Tibial artery (tissue), 4 donors: ENCODE measurements around the gene ARGLU1.
"Not testable (repeated sequence)": the region's sequence is repeated elsewhere in the genome, so short reads cannot be mapped to it uniquely, and the experiment has no call there.

Experiments
- DNase-seq, 2 donors: peaks; one replicate each; pipeline ENCODE4 v3.0.0-alpha.2; 2019
- H3K27ac ChIP-seq, 2 donors: fragments of 200-600 bp; sonication (generic) in 1 of 2; 1 replicate in 1 of 2; 2 replicates in 1 of 2; pipeline ENCODE4 v1.5.1; 2018 to 2019; ENCODE audit warnings: mild to moderate bottlenecking in 1 of 2
- H3K27me3 ChIP-seq, 2 donors: fragments of 200-600 bp; sonication (generic) in 1 of 2; one replicate each; pipeline versions ENCODE4 v1.5.1 to v1.6.0; 2016 to 2019
- H3K36me3 ChIP-seq, 3 donors: fragments of 200-600 bp; sonication (generic) in 2 of 3; one replicate each; pipeline ENCODE4 v1.5.1; 2016 to 2019; ENCODE audit warnings: mild to moderate bottlenecking in 2 of 3
- H3K4me1 ChIP-seq, 4 donors: fragments of 200-600 bp; sonication (generic) in 2 of 4; 1 replicate in 3 of 4; 2 replicates in 1 of 4; pipeline ENCODE4 v1.5.1; 2016 to 2019
- H3K4me3 ChIP-seq, 2 donors: fragments of 200-600 bp; sonication (generic) in 1 of 2; 1 replicate in 1 of 2; 2 replicates in 1 of 2; pipeline ENCODE4 v1.5.1; 2018 to 2019; ENCODE audit warnings: mild to moderate bottlenecking in 2 of 2
- H3K9me3 ChIP-seq, 3 donors: fragments of 200-600 bp; sonication (generic) in 1 of 3; one replicate each; pipeline ENCODE4 v1.5.1; 2016 to 2019
- CTCF ChIP-seq, 2 experiments: fragments of 200-600 bp in 1 of 2; fragments of 450-650 bp in 1 of 2; IDR thresholded peaks; one replicate each; pipeline ENCODE4 v1.5.1; 2017 to 2019; ENCODE audit warnings: antibody characterized with exemption in 2 of 2, mild to moderate bottlenecking in 1 of 2, moderate library complexity in 1 of 2
- intact Hi-C: fragments of 100-400 bp; cut with DNase I; formaldehyde crosslinking; loops from one replicate; pipeline ENCODE4 v1.15.0; 2023; ENCODE audit warnings: low total_unique reads

The ARGLU1 gene

GRCh38 chr13:106610486-106610885 lies 42.5 kb upstream of the ARGLU1 start:
- Histone ChIP-seq H3K4me1 (peaks cover 0 to 3% (median 0%) of the 10 kb centered on the region in 4 donors), H3K27ac (no peak overlapping the region), H3K36me3 (no peaks in the 10 kb centered on the region), H3K4me3 (no peak overlapping the region), H3K9me3 (no peaks in the 10 kb centered on the region), H3K27me3 (no peaks in the 10 kb centered on the region)
- DNase-seq = no peak
- no peak for TF ChIP-seq CTCF (IDR thresholded peaks at IDR 0.05)
- intact Hi-C loops = loop anchor here (10.0 kb wide), 1 partner anchor 46 kb away; the partner anchor contains the start of gene ARGLU1

GRCh38 chr13:106609116-106609515 lies 41.2 kb upstream of the ARGLU1 start:
- no peaks in the 10 kb centered on the region for H3K9me3 ChIP-seq
- no peak for DNase-seq
- TF ChIP-seq CTCF (IDR thresholded peaks at IDR 0.05) = no peak
- peaks cover 0 to 3% (median 0%) of the 10 kb centered on the region in 4 donors for H3K4me1 ChIP-seq
- H3K27ac ChIP-seq = no peak overlapping the region
- no peak overlapping the region for H3K4me3 ChIP-seq
- no peaks in the 10 kb centered on the region for H3K36me3 ChIP-seq
- H3K27me3 ChIP-seq = no peaks in the 10 kb centered on the region
- intact Hi-C loops = no loop called here

DNA sequence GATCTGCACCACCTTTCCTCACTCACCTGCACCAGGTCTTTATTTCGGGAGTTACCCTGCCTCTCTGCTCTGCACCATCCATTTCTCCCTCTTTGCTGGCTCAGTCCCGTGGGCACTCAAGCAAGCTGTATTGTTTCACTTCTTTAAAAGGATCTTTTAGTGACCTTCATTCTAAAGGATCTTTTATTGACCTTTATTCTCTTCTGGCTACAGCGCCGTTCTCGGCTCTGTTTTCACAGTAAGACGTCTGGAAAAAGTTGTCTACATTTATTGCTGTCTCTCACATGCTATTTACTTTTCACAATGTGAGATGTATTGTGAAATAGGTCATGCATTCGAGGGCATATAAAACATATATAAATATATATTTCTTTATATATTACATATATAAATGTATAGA lies 35.6 kb upstream of the ARGLU1 start:
- Histone ChIP-seq H3K4me3 (no peak overlapping the region), H3K9me3 (no peaks in the 10 kb centered on the region), H3K27ac (no peak overlapping the region), H3K36me3 (no peaks in the 10 kb centered on the region), H3K27me3 (no peaks in the 10 kb centered on the region), H3K4me1 (peaks cover 0 to 32% (median 7%) of the 10 kb centered on the region in 4 donors)
- intact Hi-C loops = no loop called here
- DNase-seq = no peak
- no peak for TF ChIP-seq CTCF (IDR thresholded peaks at IDR 0.05)

GRCh38 chr13:106602178-106602577 lies 34.2 kb upstream of the ARGLU1 start:
- peaks cover 0 to 42% (median 8%) of the 10 kb centered on the region in 4 donors for H3K4me1 ChIP-seq
- intact Hi-C loops = no loop called here
- no peaks in the 10 kb centered on the region for H3K36me3 ChIP-seq
- no peak for DNase-seq
- H3K27ac ChIP-seq = no peak overlapping the region
- H3K27me3 ChIP-seq = no peaks in the 10 kb centered on the region
- no peaks in the 10 kb centered on the region for H3K9me3 ChIP-seq
- no peak overlapping the region for H3K4me3 ChIP-seq
- no peak for TF ChIP-seq CTCF (IDR thresholded peaks at IDR 0.05)

DNA sequence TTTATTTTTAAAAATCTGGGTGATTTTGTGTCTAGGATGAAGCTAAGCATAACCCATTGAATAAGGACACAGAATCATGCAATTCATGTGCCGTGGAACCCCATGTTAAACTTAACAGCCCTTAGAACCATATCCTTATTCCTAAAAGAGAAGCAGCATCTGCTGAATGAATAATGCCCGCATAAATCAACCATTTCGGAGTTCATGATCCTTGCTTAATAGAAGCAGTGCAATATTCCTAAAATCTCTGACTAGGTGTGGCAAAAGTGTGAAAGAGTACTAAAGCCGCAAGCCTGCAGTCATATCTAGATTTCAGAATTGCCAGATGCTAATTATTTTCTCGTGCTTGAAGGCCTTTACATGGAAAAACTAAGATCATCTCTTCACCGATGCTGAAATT lies 33.6 kb upstream of the ARGLU1 start:
- Histone ChIP-seq H3K9me3 (no peaks in the 10 kb centered on the region), H3K4me3 (no peak overlapping the region), H3K4me1 (peaks cover 0 to 49% (median 12%) of the 10 kb centered on the region in 4 donors), H3K27me3 (no peaks in the 10 kb centered on the region), H3K27ac (no peak overlapping the region), H3K36me3 (no peaks in the 10 kb centered on the region)
- TF ChIP-seq CTCF (IDR thresholded peaks at IDR 0.05) = no peak
- intact Hi-C loops = no loop called here
- no peak for DNase-seq

DNA sequence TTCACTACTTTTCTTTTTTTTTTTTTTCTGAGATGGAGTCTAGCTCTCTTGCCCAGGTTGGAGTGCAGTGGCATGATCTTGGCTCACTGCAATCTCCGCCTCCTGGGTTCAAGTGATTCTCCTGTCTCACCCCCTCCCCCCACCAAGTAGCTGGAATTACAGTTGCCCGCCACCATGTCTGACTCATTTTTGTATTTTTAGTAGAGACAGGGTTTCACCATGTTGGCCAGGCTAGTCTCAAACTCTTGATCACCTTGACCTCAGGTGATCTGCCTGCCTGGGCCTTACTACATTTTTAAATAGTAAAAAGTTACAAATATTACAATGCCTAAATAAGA lies 32.8 kb upstream of the ARGLU1 start:
- DNase-seq, H3K9me3 ChIP-seq, H3K36me3 ChIP-seq, H3K27me3 ChIP-seq, intact Hi-C loops, H3K27ac ChIP-seq, H3K4me3 ChIP-seq: not testable (repeated sequence)
- H3K4me1 ChIP-seq = peaks cover 0 to 55% (median 17%) of the 10 kb centered on the region in 4 donors
